ENCODE data around the gene TMED9. TPM values are rescaled to one million over a fixed set of nuclear protein-coding genes. Genes with fewer than 3 reads are reported as not detected.

Gene TMED9
- total RNA-seq: 134 and 214 TPM in 2 replicates

DNA sequence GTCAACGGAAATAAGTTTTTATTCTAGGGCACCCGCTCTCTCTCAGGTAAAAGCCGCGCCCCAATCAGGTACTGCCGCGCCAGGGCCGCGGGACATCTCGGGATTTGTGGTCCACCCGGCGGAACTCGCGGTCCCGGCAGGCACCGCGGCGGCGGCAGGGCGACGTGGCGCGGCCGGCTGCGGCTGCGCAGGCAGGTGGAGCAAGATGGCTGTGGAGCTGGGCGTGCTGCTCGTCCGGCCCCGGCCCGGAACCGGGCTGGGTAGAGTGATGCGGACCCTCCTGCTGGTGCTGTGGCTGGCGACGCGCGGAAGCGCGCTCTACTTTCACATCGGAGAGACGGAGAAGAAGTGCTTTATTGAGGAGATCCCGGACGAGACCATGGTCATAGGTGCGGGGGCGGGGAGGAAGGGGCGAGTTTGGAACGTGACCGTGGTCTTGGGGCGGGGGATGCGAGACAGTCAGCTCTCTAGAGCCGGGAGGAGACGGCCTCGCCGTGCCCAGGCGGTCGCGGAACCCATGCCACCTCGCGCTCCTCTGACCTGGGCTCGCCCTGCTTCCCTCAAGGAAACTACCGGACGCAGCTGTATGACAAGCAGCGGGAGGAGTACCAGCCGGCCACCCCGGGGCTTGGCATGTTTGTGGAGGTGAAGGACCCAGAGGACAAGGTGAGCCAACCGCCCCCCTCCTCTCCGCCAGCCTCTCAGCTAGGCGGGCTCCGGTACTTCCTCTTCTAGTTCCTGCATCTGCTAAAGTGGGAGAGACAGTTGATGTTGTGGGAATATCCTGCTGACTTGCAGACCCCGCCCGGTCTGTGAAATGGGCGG, at the start of gene TMED9:
TSS of gene TMED9 (plus strand) at position 194 of the 825 bp plus-strand sequence. CDS start at position 206, 12 bp downstream.

DNA sequence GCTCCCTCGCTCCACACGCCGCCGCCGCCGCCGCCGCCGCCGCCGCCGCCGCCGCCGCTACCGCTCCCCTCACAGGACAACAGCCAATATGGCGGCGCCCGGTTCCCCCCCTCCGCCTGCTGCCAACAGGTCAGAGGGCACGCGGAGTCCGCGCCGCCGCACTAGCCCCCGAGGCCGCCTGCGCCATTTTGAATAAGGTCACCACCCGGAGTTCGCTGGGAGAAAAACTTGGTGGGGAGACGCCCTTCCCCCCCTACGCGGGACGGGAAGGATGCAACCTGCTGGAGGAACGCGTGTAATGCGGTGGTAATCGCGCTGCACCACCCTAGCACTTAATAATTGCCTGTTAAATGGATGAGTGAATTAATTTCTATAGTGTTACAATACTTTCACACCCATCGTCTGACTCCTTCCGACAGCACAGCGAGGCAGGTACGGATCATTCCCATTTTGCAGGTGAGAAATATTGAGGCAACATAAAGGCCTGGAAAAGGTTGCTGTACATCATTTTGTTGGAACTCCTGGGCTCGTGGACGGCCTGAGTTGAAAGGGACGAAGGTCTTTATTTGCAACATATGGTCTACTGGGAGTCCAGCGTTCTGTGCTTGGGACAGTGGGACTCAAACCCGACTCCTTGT, 37.4 kb upstream of the TMED9 start, which contains the start of gene FAM193B:
TSS of gene FAM193B (minus strand) at position 90 of the 638 bp plus-strand sequence. CDS start 105 bp downstream, outside the sequence.

DNA sequence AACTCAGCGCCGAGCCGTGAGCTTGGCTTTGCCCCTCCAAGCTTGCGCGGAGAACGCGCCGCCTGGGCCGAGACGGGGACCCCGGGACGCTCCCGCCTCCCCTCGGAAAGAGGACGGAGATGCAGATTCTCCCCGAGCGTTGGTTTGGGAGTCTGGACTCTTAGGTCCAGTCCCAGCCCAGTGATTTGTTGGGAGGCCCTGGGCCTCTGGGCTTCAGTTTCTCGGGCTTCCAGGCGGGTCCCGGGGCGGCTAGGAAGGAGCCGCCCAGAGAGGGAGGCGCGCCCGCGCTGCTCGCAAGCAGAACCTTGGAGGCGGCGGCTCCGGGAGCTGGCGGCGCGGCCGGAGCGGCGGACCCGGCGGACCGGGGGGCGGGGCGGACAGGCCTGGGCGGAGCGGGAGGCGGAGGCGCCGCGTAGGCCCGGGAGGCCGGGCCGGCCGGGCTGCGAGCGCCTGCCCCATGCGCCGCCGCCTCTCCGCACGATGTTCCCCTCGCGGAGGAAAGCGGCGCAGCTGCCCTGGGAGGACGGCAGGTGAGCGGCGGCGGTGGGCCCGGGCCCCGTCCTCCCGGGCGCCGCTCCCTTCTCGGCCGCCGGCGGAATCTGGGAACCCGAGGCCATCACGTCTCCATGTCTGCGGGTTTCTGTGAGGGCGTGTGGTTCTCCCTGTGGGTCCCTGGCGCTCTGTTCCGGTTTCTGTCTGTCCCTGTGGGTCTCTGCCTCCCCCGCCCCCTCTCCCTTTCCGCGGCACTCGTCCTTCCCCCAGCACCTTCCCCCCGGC, 7.9 kb downstream of the TMED9 start, which contains the start of gene B4GALT7:
TSS of gene B4GALT7 (plus strand) at position 402 of the 777 bp plus-strand sequence. CDS start at position 481, 79 bp downstream.

Other genes starting within 250 kb of the TMED9 start
- 281 and 306 TPM in 2 replicates for gene LMAN2, start 240.5 kb upstream of the TMED9 start, total RNA-seq
- gene RGS14, start 234.3 kb upstream of the TMED9 start, total RNA-seq: 11.5 and 17.3 TPM in 2 replicates
- gene SLC34A1, start 207.8 kb upstream of the TMED9 start, total RNA-seq: 0.11 and 0.39 TPM in 2 replicates
- gene PFN3, start 191.5 kb upstream of the TMED9 start, total RNA-seq: not detected in 2 replicates
- 3.0 and 7.9 TPM in 2 replicates for gene F12, start 182.6 kb upstream of the TMED9 start, total RNA-seq
- 16.5 and 21.5 TPM in 2 replicates for gene GRK6, start 165.5 kb upstream of the TMED9 start, total RNA-seq
- gene PRR7, start 145.4 kb upstream of the TMED9 start, total RNA-seq: 0.98 and 1.2 TPM in 2 replicates
- 287 and 442 TPM in 2 replicates for gene DBN1, start 118.6 kb upstream of the TMED9 start, total RNA-seq
- 96.6 and 243 TPM in 2 replicates for gene PDLIM7, start 94.6 kb upstream of the TMED9 start, total RNA-seq
- 1.4 and 3.5 TPM in 2 replicates for gene DOK3, start 82.4 kb upstream of the TMED9 start, total RNA-seq
- 62.4 and 88.9 TPM in 2 replicates for gene DDX41, start 75.2 kb upstream of the TMED9 start, total RNA-seq
- 17.5 and 34.9 TPM in 2 replicates for gene FAM193B, start 37.6 kb upstream of the TMED9 start, total RNA-seq
- gene B4GALT7, start 7.9 kb downstream of the TMED9 start, total RNA-seq: 35.7 and 62.7 TPM in 2 replicates
- not detected in 2 replicates for gene FAM153A, start 190.7 kb downstream of the TMED9 start, total RNA-seq

All from placental epithelial cell (primary cell).